Raji (cell line): Measurements from ENCODE around the gene RPS14.

Experiments used
- POLR2A ChIP-seq: IDR thresholded peaks from 2 replicates; pipeline ENCODE4 v1.6.1; 2011; ENCODE audit warnings: low read depth, low read length, control low read depth; ENCODE audit not compliant: insufficient read depth

The RPS14 gene

DNA sequence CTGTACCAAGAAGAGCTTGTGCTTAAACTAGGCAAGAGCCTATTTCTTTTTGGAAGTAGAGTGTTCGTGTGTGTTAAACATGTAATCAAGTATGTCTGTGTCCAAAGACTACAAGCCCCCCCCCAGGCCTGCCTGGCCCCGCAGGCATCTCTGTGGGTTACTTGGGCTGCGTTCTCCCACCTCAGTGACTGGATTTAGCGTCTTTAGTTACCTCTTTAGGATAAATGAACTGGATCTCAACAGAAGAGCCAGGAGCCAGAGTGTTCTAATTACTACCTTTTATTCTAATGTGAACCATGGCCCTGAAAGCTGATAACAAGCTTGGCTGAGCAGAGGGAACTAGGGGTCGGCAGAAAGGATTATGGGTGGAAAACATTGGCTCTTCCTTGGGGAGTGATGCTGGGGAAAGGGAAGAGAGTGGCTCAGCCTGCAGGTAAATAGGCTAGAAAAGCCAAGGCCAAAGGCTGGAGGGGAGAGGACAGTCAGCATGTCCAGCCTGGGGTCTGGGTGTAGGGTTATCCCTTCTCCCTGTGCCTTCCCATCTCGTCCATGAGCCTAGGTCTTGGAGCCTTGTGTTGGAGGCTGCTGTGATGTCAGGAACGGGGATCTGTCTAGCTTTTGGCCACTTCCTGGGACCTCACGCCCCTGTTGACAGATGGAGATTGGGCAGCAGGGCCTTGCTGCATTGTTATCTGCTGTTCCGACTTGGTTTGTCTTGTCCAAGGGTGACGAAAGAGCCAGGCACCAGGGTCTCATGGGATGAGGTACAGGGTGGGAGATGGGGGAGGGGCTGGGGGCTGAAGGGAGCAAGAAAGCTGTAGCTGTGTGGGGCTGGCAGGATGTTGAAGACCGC is 47.9 kb downstream of the RPS14 start:
- TF ChIP-seq POLR2A = no peak; the same call in 1 of the 2 replicates

- peak; percentile 48; the same call in 1 of the 2 replicates for TF ChIP-seq POLR2A
Measured at GRCh38 chr5:150401076-150401375, 48.5 kb downstream of the RPS14 start.

- TF ChIP-seq POLR2A = peak; percentile 46; the same call in 1 of the 2 replicates
Measured at GRCh38 chr5:150400316-150401075, 49.0 kb downstream of the RPS14 start.

GRCh38 chr5:150399524-150400211 is 49.9 kb downstream of the RPS14 start:
- no peak for TF ChIP-seq POLR2A

- 0 out of 2 replicates have a peak, but pooled peaks have one; percentile 19 for TF ChIP-seq POLR2A
Measured at GRCh38 chr5:150398722-150399523, 50.6 kb downstream of the RPS14 start.

DNA sequence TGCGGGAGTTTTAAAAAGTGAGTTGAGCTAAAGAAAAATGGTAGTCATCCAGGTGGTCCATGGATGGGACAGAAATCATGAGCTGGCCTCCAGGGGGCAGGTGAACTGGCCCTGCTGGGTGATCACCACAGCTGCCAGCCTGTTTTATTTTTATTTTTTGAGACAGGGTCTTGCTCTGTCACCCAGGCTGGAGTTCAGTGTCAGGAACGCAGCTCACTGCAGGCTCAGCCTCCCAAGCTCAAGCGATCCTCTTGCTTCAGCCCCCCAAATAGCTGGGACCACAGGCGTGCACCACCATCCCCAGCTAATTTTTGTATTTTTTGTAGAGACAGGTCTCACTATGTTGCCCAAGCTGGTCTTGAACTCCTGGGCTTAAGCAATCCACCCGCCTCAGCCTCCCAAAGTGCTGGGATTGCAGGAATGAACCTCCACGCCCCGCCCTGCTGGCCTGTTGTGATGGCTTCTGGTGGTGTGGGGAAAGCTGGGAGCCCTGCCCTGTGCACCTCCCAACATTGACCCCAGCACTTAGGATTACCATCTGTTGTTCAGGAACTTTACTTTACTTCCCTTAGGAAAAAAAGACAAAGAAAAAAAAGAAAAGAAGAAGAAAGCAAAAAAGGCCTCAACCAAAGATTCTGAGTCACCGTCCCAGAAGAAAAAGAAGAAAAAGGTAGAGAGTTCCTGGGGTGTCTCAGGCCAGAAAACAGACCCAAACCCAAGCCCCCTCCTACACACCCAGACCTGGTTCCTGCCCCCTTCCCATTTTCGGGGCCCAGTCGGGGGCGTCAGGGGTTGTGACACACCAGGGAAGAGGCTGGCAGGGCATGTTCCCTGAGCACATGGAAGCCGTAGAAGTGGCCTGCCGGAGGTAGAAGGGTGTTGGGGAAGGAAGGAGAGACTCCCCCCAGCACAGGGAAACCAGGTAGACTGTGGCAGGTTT is 51.5 kb downstream of the RPS14 start:
- TF ChIP-seq POLR2A = peak; percentile 13; the same call in 1 of the 2 replicates

- TF ChIP-seq POLR2A = no peak
Measured at GRCh38 chr5:150397146-150397781, 52.3 kb downstream of the RPS14 start.

DNA sequence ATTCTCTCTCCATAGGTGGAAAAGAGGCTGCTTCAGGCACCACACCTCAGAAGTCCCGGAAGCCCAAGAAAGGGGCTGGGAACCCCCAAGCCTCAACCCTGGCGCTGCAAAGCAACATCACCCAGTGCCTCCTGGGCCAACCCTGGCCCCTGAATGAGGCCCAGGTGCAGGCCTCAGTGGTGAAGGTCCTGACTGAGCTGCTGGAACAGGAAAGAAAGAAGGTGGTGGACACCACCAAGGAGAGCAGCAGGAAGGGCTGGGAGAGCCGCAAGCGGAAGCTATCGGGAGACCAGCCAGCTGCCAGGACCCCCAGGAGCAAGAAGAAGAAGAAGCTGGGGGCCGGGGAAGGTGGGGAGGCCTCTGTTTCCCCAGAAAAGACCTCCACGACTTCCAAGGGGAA is 53.3 kb downstream of the RPS14 start:
- TF ChIP-seq POLR2A = no peak

DNA sequence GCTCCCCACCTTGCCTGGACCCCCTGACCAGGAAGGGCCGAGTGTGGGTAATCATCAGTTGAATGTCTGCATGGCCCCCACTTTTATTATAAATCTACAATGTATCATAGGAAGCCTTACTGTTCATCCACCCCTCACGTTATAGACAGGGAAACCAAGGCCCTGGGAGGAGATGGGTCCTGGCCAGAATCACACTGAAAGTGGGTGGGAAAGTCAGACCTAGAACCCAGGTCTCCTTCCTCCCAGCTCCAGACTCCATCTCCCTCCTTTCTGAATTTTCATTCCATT is 53.9 kb downstream of the RPS14 start:
- TF ChIP-seq POLR2A = no peak

DNA sequence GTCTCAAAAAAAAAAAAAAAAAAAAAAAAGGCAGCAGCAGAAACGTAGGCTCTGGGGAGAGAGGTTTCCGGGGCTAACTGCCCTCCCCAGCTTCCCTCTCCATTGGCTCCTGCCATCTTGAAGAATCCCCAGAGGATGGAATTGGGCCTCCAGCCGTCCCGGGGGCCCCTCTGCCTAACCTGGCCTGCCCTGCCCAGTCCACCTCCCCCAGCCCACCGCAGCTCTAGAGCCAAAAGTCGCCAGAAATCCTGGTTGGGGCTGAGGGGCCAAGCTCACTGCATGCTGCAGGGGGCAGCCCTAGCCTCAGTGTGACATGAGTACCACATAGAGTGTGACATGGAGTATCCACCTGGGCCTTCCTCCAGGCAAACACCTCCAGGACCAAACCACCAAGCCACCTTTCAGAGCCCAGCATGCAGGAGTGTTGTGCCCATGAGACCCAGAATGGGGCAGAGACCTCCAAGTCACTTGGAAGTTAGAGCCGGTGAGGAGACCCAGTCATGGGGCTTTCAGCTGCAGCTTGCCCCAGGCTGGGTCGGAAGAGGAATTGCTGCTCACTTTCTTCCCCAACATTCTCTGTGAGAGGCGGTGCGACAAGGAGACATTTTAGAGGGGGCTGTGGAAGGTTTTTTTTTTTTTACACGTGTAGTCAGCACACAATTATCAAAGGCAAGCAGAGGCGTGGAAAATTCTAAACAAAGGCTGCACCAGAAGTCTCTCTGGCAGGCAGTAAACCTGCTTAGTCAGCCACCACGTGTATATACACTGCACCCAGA is 54.4 kb downstream of the RPS14 start:
- TF ChIP-seq POLR2A = no peak

- TF ChIP-seq POLR2A = no peak
Measured at GRCh38 chr5:150394131-150394530, 55.4 kb downstream of the RPS14 start.

DNA sequence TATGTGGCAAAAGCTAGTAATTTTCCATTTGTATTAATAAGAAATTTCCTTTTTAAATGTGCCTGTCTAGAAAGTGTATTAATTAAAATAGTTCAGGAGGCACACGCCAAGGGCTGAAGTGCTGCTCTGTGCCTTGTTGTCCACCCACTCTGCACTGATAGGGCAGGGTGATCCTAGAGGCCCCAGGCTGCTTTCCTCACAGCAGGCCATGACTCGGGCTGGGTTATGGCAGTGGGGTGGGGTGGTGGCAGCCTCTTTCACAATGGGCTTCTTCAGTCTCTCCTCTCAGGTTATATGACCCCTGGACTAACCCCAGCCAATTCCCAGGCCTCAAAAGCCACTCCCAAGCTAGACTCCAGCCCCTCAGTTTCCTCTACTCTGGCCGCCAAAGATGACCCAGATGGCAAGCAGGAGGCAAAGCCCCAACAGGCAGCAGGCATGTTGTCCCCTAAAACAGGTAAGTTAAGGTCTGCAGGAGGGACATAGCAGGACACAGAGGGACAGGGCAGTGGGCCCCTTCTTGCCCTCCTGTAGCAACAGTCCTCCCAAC is 56.4 kb downstream of the RPS14 start:
- TF ChIP-seq POLR2A = no peak

GRCh38 chr5:150392680-150393079 is 56.9 kb downstream of the RPS14 start:
- TF ChIP-seq POLR2A = no peak
